GM12878 (cell line): ENCODE measurements around the gene THAP2. TPM values are rescaled to one million over a fixed set of nuclear protein-coding genes. Genes with fewer than 3 reads are reported as not detected.

Experiments used
- ATAC-seq: fragments of 200-7000 bp; cut with Tn5 transposase; 3 replicates; pipeline ENCODE4 v1.9.1; 2020; ENCODE audit warnings: mild to moderate bottlenecking, moderate library complexity
- BruUV-seq: library from RNA; stranded (reverse); fragments of 400-500 nt; replicated peaks from 2 replicates; lab custom pipeline; 2021; lab: Mats Ljungman, UMichigan
- CTCF ChIA-PET: fragments of 300-600 bp; sonication (Branson Sonifier 250); formaldehyde crosslinking; extraction: SDS; loops from one replicate; lab custom pipeline; 2021; ENCODE audit warnings: inconsistent platforms; lab: Yijun Ruan, JAX
- POLR2A ChIA-PET: fragments of 350-600 bp; formaldehyde crosslinking; extraction: SDS; loops from one replicate; lab custom pipeline; 2021; ENCODE audit warnings: inconsistent platforms; lab: Charles Lee
- RAD21 ChIA-PET: fragments of 300-600 bp; sonication (Branson Sonifier 250); formaldehyde crosslinking; loops from one replicate; lab custom pipeline; 2023; ENCODE audit warnings: antibody characterized with exemption; ENCODE audit not compliant: unreplicated experiment; lab: Charles Lee
- SMC1A ChIA-PET: fragments of 300-600 bp; sonication (Branson Sonifier 250); formaldehyde crosslinking; loops from one replicate; lab custom pipeline; 2023; ENCODE audit not compliant: unreplicated experiment, uncharacterized antibody; lab: Charles Lee
- DNase-seq: peaks from one replicate; pipeline ENCODE4 v3.0.0-alpha.2; 2011; ENCODE audit warnings: low read depth, low spot score
- FAIRE-seq: peaks from 3 replicates; lab custom pipeline; 2011; peaks lifted over from hg19 to GRCh38; lab: Jason Lieb, UNC
- H2AFZ ChIP-seq: 2 replicates; pipeline ENCODE4 v1.6.0; 2011; ENCODE audit warnings: low read depth, low read length, control low read depth; ENCODE audit not compliant: control insufficient read depth
- H3K27ac ChIP-seq: 2 replicates; pipeline ENCODE4 v1.5.1; 2011; ENCODE audit warnings: control low read depth; ENCODE audit not compliant: control insufficient read depth, insufficient read depth
- H3K27me3 ChIP-seq, 2 experiments: replicated peaks in 1 of 2; 2 replicates each; pipeline versions ENCODE4 v1.6.0 to v1.6.1; 2011; ENCODE audit warnings: low read length in 1 of 2; ENCODE audit not compliant: control insufficient read depth in 2 of 2, insufficient read depth in 2 of 2
- H3K36me3 ChIP-seq, 2 experiments: 2 replicates each; pipeline ENCODE4 v1.5.1; 2011; ENCODE audit warnings: low read length in 1 of 2; ENCODE audit not compliant: control insufficient read depth in 2 of 2, insufficient read depth in 2 of 2
- H3K4me1 ChIP-seq: 2 replicates; pipeline ENCODE4 v1.6.1; 2011; ENCODE audit warnings: mild to moderate bottlenecking, low read length, moderate library complexity, mixed read lengths; ENCODE audit not compliant: control insufficient read depth, insufficient read depth
- H3K4me2 ChIP-seq: 2 replicates; pipeline ENCODE4 v1.6.0; 2011; ENCODE audit warnings: control low read depth; ENCODE audit not compliant: control insufficient read depth, insufficient read depth
- H3K4me3 ChIP-seq: fragments of 200-600 bp; sonication (generic); 2 replicates; pipeline ENCODE4 v1.5.1; 2016
- H3K79me2 ChIP-seq: 2 replicates; pipeline ENCODE4 v1.6.0; 2011; ENCODE audit warnings: low read length; ENCODE audit not compliant: control insufficient read depth, insufficient read depth
- H3K9ac ChIP-seq: 2 replicates; pipeline ENCODE4 v1.8.0; 2011; ENCODE audit warnings: low read length, control low read depth, mixed read lengths; ENCODE audit not compliant: control insufficient read depth, insufficient read depth
- H3K9me3 ChIP-seq: replicated peaks from 3 replicates; pipeline ENCODE4 v1.5.1; 2011; ENCODE audit warnings: mild to moderate bottlenecking, low read length; ENCODE audit not compliant: control insufficient read depth, insufficient read depth
- H4K20me1 ChIP-seq: 2 replicates; pipeline ENCODE4 v1.6.0; 2011; ENCODE audit not compliant: control insufficient read depth, insufficient read depth
- JUNB ChIP-seq: IDR thresholded peaks from 2 replicates; pipeline ENCODE4 v1.6.1; 2016; ENCODE audit warnings: antibody characterized with exemption, mild to moderate bottlenecking
- JUND ChIP-seq: IDR thresholded peaks from 2 replicates; pipeline ENCODE4 v1.6.1; 2012; ENCODE audit warnings: low read depth, mild to moderate bottlenecking, low read length, improper control_type of control experiment, moderate library complexity
- MTA2 ChIP-seq: fragments of 450-650 bp; IDR thresholded peaks from 2 replicates; pipeline ENCODE4 v1.6.1; 2016; ENCODE audit warnings: low read depth, mild to moderate bottlenecking, moderate library complexity
- NR2F1 ChIP-seq: fragments of 450-650 bp; conservative IDR thresholded peaks from 2 replicates; pipeline ENCODE4 v1.6.1; 2017; ENCODE audit warnings: mild to moderate bottlenecking
- ZZZ3 ChIP-seq: IDR thresholded peaks from 2 replicates; pipeline ENCODE4 v1.6.1; 2011; ENCODE audit warnings: low read depth; ENCODE audit not compliant: control insufficient read depth, insufficient read length
- WGBS: methylation state at CpG from one replicate; pipeline ENCODE4 v1.1.6; 2016; ENCODE audit warnings: low lambda C conversion rate; ENCODE audit not compliant: insufficient replicate concordance, insufficient coverage; ENCODE audit errors: missing lambda C conversion rate; 5-methylcytosine and 5-hydroxymethylcytosine counted together
- in situ Hi-C: fragments of 300-500 bp; cut with MboI; formaldehyde crosslinking; loops from 9 replicates; pipeline ENCODE4 v1.14.3; 2018; ENCODE audit warnings: mixed read lengths
- intact Hi-C: fragments of 100-400 bp; cut with micrococcal nuclease; formaldehyde crosslinking; loops from one replicate; pipeline ENCODE4 v1.14.2; 2022; ENCODE audit not compliant: unreplicated experiment
- polyA plus RNA-seq, 11 experiments: library from polyadenylated mRNA; depleted of rRNA in 4 of 11; unstranded in 6 of 11; stranded (reverse) in 5 of 11; fragments of >200 nt; fragmentation: Nextera tagmentation in 4 of 11; fragmentation: Illumina TruSeq in 1 of 11; extraction: Ambion mirVana in 4 of 11; extraction: Trizol in 1 of 11; gene quantifications; 1 replicate in 1 of 11; 2 replicates in 10 of 11; pipeline versions ENCODE4 v1.2.1 to v1.2.3, GENCODE V29; 2011 to 2016; ENCODE audit warnings: inconsistent platforms in 2 of 11, missing spikeins in 2 of 11, low read depth in 1 of 11
- total RNA-seq, 4 experiments: library from RNA; depleted of rRNA in 3 of 4; stranded (reverse); fragments of >200 nt in 3 of 4; fragmentation: Illumina TruSeq in 1 of 4; extraction: Trizol in 1 of 4; gene quantifications; 2 replicates each; pipeline versions ENCODE4 v1.2.1 to v1.2.3, GENCODE V29; 2013 to 2021
- TF ChIP-seq, protein P1 (sequence below): fragments of 150-350 bp; IDR thresholded peaks from 2 replicates; pipeline ENCODE4 v1.6.1; 2014; ENCODE audit warnings: mild to moderate bottlenecking, low read depth, low read length

THAP2 gene
- total and polyA plus RNA-seq, 10 of the 15 experiments (the other 5 are each of a cell fraction or from before 2014, with no cell fraction given): 4.1 to 18.0 (median 7.3) TPM

DNA sequence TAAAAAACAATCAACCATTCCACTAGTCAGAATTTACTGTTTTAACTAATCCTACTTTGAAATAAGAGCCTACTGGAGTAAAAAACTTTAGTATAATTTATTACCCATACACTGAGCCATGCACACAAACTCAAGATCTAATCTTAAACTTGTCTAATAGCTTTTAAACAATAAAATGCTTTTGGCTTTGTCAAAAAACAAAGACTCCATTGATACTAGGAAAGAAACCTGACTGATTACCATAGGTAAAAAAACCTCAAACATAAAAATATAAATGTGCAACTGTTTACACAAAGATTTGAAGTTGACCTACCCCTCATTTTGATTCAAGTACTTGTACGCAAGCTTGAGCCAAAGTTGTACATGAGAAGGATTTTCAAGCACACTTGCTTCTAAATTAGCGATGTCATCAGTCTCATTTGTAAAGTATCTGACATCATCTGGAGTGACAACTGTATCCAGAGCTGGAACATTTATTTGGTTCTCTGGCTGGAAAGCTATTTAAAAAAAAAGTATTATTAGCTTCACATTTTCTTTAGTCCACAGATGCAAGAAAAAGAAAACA is 36.6 kb upstream of the THAP2 start:
- Histone ChIP-seq H4K20me1 (no peaks in the 10 kb centered on the region), H3K36me3 (peaks cover 2 to 42% of the 10 kb centered on the region in 2 experiments), H3K9me3 (no peaks in the 10 kb centered on the region), H3K4me2 (no peak overlapping the region), H2AFZ (no peak overlapping the region), H3K27ac (no peak overlapping the region), H3K4me1 (no peaks in the 10 kb centered on the region), H3K27me3 (no peaks in the 10 kb centered on the region), H3K9ac (no peak overlapping the region), H3K79me2 (no peaks in the 10 kb centered on the region), H3K4me3 (no peak overlapping the region)
- 97% methylated on average over 2 of the region's 2 CpGs for WGBS
- TF ChIP-seq JUNB: no peak
- TF ChIP-seq ZZZ3: no peak
- TF ChIP-seq, protein P1, sequence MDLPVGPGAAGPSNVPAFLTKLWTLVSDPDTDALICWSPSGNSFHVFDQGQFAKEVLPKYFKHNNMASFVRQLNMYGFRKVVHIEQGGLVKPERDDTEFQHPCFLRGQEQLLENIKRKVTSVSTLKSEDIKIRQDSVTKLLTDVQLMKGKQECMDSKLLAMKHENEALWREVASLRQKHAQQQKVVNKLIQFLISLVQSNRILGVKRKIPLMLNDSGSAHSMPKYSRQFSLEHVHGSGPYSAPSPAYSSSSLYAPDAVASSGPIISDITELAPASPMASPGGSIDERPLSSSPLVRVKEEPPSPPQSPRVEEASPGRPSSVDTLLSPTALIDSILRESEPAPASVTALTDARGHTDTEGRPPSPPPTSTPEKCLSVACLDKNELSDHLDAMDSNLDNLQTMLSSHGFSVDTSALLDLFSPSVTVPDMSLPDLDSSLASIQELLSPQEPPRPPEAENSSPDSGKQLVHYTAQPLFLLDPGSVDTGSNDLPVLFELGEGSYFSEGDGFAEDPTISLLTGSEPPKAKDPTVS: no peak
- no peak for TF ChIP-seq NR2F1
- no peak for TF ChIP-seq MTA2
- TF ChIP-seq JUND: no peak
- DNase-seq (no peak), ATAC-seq (no peak), FAIRE-seq (no peak)
- in situ Hi-C loops: no loop called here
- RAD21 ChIA-PET: interaction anchor here (1.3 to 3.5 kb wide), 3 partner anchors 13 to 120 kb away, joined by 4 to 26 read pairs (median 8); partner anchors contain the start of gene ZFC3H1
- BruUV-seq: no TSS peak
- CTCF ChIA-PET: interaction anchor here (0.7 to 4.3 kb wide), 6 partner anchors 9 to 123 kb away, joined by 3 to 44 read pairs (median 4); partner anchors contain the start of genes THAP2 and ZFC3H1
- intact Hi-C loops: no loop called here
- SMC1A ChIA-PET: interaction anchor here (0.8 to 2.4 kb wide), 10 partner anchors 9 to 120 kb away, joined by 3 to 20 read pairs (median 4); no protein-coding TSS in a partner anchor
- POLR2A ChIA-PET: interaction anchor here (1.0 kb wide), 1 partner anchor 34 kb away, joined by 6 read pairs; no protein-coding TSS in a partner anchor
